CD14-positive monocyte (primary cell): ENCODE results near the gene RBM25. TPM values are rescaled to one million over a fixed set of nuclear protein-coding genes. Genes with fewer than 3 reads are reported as not detected.

Experiments used
- DNase-seq, 3 donors: peaks; one replicate each; pipeline ENCODE4 v3.0.0-alpha.2; 2011 to 2022
- H2AFZ ChIP-seq: 2 replicates; pipeline ENCODE4 v1.6.0; 2012; ENCODE audit warnings: mild to moderate bottlenecking, low read depth, low read length, inconsistent platforms; ENCODE audit not compliant: insufficient read depth, poor library complexity, severe bottlenecking
- H3K27ac ChIP-seq, 2 donors: 1 replicate in 1 of 2; 2 replicates in 1 of 2; pipeline ENCODE4 v1.5.1; 2012 to 2013; ENCODE audit warnings: low read length in 2 of 2, control low read depth in 1 of 2, inconsistent platforms in 1 of 2, low read depth in 1 of 2, mild to moderate bottlenecking in 1 of 2
- H3K27me3 ChIP-seq, 2 donors: one replicate each; pipeline versions ENCODE4 v1.6.0 to v1.6.1; 2011 to 2013; ENCODE audit warnings: low read length in 2 of 2; ENCODE audit not compliant: control insufficient read depth in 2 of 2, insufficient read depth in 2 of 2
- H3K36me3 ChIP-seq, 2 donors: replicated peaks in 1 of 2; 1 replicate in 1 of 2; 2 replicates in 1 of 2; pipeline versions ENCODE4 v1.5.1 to v1.6.1; 2012 to 2013; ENCODE audit warnings: low read length in 2 of 2, control low read depth in 1 of 2, inconsistent platforms in 1 of 2, mild to moderate bottlenecking in 1 of 2; ENCODE audit not compliant: insufficient read depth in 2 of 2, control insufficient read depth in 1 of 2
- H3K4me1 ChIP-seq, 2 donors: 1 replicate in 1 of 2; 2 replicates in 1 of 2; pipeline versions ENCODE4 v1.5.1 to v1.6.1; 2012 to 2013; ENCODE audit warnings: low read length in 2 of 2, control low read depth in 1 of 2, inconsistent platforms in 1 of 2, mild to moderate bottlenecking in 1 of 2, moderate library complexity in 1 of 2; ENCODE audit not compliant: insufficient read depth in 2 of 2, control insufficient read depth in 1 of 2
- H3K4me2 ChIP-seq: replicated peaks from 2 replicates; pipeline ENCODE3; 2012; ENCODE audit warnings: low read length, moderate library complexity, mild to moderate bottlenecking; ENCODE audit not compliant: poor library complexity, severe bottlenecking; ENCODE audit errors: extremely low read depth
- H3K4me3 ChIP-seq, 3 experiments: fragments of 200-600 bp in 1 of 3; sonication (generic) in 1 of 3; replicated peaks in 1 of 3; 1 replicate in 2 of 3; 2 replicates in 1 of 3; pipeline ENCODE4 v1.5.1; 2011 to 2013; ENCODE audit warnings: low read length in 3 of 3, mild to moderate bottlenecking in 3 of 3, control low read depth in 2 of 3, low read depth in 2 of 3, inconsistent platforms in 1 of 3, moderate library complexity in 1 of 3
- H3K79me2 ChIP-seq: 2 replicates; pipeline ENCODE4 v1.6.0; 2012; ENCODE audit warnings: mild to moderate bottlenecking, control low read depth, inconsistent platforms, low read length, moderate library complexity; ENCODE audit not compliant: insufficient read depth
- H3K9ac ChIP-seq: 2 replicates; pipeline ENCODE4 v1.6.0; 2017; ENCODE audit warnings: low read length, mild to moderate bottlenecking; ENCODE audit not compliant: insufficient read depth, poor library complexity, severe bottlenecking
- H3K9me3 ChIP-seq, 2 donors: replicated peaks in 1 of 2; 1 replicate in 1 of 2; 2 replicates in 1 of 2; pipeline versions ENCODE4 v1.5.1 to v1.6.1; 2012 to 2013; ENCODE audit warnings: low read length in 2 of 2, control low read depth in 1 of 2; ENCODE audit not compliant: control insufficient read depth in 1 of 2, insufficient read depth in 1 of 2
- H4K20me1 ChIP-seq: 2 replicates; pipeline ENCODE4 v1.6.0; 2012; ENCODE audit warnings: mild to moderate bottlenecking, low read length, control low read depth, moderate library complexity; ENCODE audit not compliant: insufficient read depth
- H3K27ac Mint-ChIP-seq, 7 donors: one replicate each; pipeline ENCODE4 v1.8.0; 2020; ENCODE audit warnings: mild to moderate bottlenecking in 7 of 7, mixed read lengths in 7 of 7, moderate library complexity in 6 of 7, inconsistent platforms in 2 of 7
- H3K27me3 Mint-ChIP-seq, 3 donors: one replicate each; pipeline ENCODE4 v1.8.0; 2021 to 2022; ENCODE audit warnings: low read depth in 3 of 3, mild to moderate bottlenecking in 3 of 3, mixed read lengths in 3 of 3, moderate library complexity in 3 of 3, inconsistent platforms in 1 of 3
- H3K36me3 Mint-ChIP-seq, 2 donors: one replicate each; pipeline ENCODE4 v1.8.0; 2020; ENCODE audit warnings: mixed read lengths in 2 of 2, inconsistent platforms in 1 of 2, mild to moderate bottlenecking in 1 of 2
- H3K4me1 Mint-ChIP-seq: one replicate; pipeline ENCODE4 v1.8.0; 2020; ENCODE audit warnings: mild to moderate bottlenecking, mixed read lengths
- H3K4me3 Mint-ChIP-seq, 2 donors: one replicate each; pipeline ENCODE4 v1.8.0; 2020; ENCODE audit warnings: mild to moderate bottlenecking in 2 of 2, mixed read lengths in 2 of 2, moderate library complexity in 1 of 2
- H3K9me3 Mint-ChIP-seq, 7 donors: one replicate each; pipeline ENCODE4 v1.8.0; 2020 to 2022; ENCODE audit warnings: mixed read lengths in 7 of 7, mild to moderate bottlenecking in 6 of 7, moderate library complexity in 6 of 7, inconsistent platforms in 2 of 7
- CTCF ChIP-seq: fragments of 200-600 bp; IDR thresholded peaks from one replicate; pipeline ENCODE4 v1.8.0; 2022; ENCODE audit warnings: antibody characterized with exemption, mild to moderate bottlenecking
- WGBS: methylation state at CpG from one replicate; pipeline ENCODE4 v1.1.5; 2013; ENCODE audit warnings: missing lambda C conversion rate; ENCODE audit not compliant: insufficient coverage; 5-methylcytosine and 5-hydroxymethylcytosine counted together
- intact Hi-C, 2 donors: fragments of 100-400 bp; cut with micrococcal nuclease; formaldehyde crosslinking; loops; one replicate each; pipeline versions ENCODE4 v1.15.0 to v1.15.1; 2023
- polyA plus RNA-seq, 3 donors: library from polyadenylated mRNA; depleted of rRNA in 1 of 3; unstranded in 2 of 3; stranded (reverse) in 1 of 3; fragments of 300-500 nt in 2 of 3; fragments of >200 nt in 1 of 3; fragmentation: Illumina TruSeq in 2 of 3; gene quantifications; 1 replicate in 2 of 3; 2 replicates in 1 of 3; pipeline ENCODE4 v1.2.3, GENCODE V29; 2012 to 2021

RBM25 gene
- polyA plus RNA-seq, 3 donors, result 15.6 to 46.5 (median 25.2) TPM

GRCh38 chr14:73116079-73116665 is 57.8 kb downstream of the RBM25 start:
- peaks cover 22% of the 10 kb centered on the region for H3K79me2 ChIP-seq
- no peaks in the 10 kb centered on the region for H3K9me3 ChIP-seq
- no peak overlapping the region for H3K9ac ChIP-seq
- H3K4me1 Mint-ChIP-seq, result no peaks in the 10 kb centered on the region
- intact Hi-C loops, result no loop called here
- H3K27ac Mint-ChIP-seq, result peak overlapping the region in 4 of 7 donors; percentile 5 to 59 (median 23)
- DNase-seq, result no peak
- H3K9me3 Mint-ChIP-seq, result no peaks in the 10 kb centered on the region
- H3K4me1 ChIP-seq, result no peaks in the 10 kb centered on the region
- peak overlapping the region in 1 of 2 donors; percentile 39 for H3K27ac ChIP-seq
- H3K36me3 Mint-ChIP-seq, result peaks cover 81 to 97% of the 10 kb centered on the region in 2 donors
- TF ChIP-seq CTCF, result no peak
- 100% methylated on average over 4 of the region's 6 CpGs for WGBS
- H2AFZ ChIP-seq, result no peak overlapping the region
- no peaks in the 10 kb centered on the region for H3K27me3 ChIP-seq
- H3K27me3 Mint-ChIP-seq, result no peaks in the 10 kb centered on the region
- H3K4me3 ChIP-seq, result no peak overlapping the region
- H3K4me3 Mint-ChIP-seq, result no peak overlapping the region
- H3K4me2 ChIP-seq, result no peak overlapping the region
- H4K20me1 ChIP-seq, result peaks cover 40% of the 10 kb centered on the region
- H3K36me3 ChIP-seq, result peaks cover 88 to 96% of the 10 kb centered on the region in 2 donors

- no peak for DNase-seq
- Histone ChIP-seq H4K20me1 (peaks cover 12% of the 10 kb centered on the region), H3K36me3 (peaks cover 53 to 66% of the 10 kb centered on the region in 2 donors), H3K4me3 (no peak overlapping the region), H3K4me2 (no peak overlapping the region), H3K9ac (no peak overlapping the region), H3K4me1 (no peaks in the 10 kb centered on the region), H3K27me3 (no peaks in the 10 kb centered on the region), H3K79me2 (no peaks in the 10 kb centered on the region), H3K27ac (peak overlapping the region in 1 of 2 donors; percentile 17), H2AFZ (no peak overlapping the region), H3K9me3 (no peaks in the 10 kb centered on the region)
- no peak for TF ChIP-seq CTCF
- Mint-ChIP-seq H3K36me3 (peaks cover 52 to 61% of the 10 kb centered on the region in 2 donors), H3K27me3 (peaks cover 0 to 3% (median 0%) of the 10 kb centered on the region in 3 donors), H3K27ac (peak overlapping the region in 1 of 7 donors; percentile 26), H3K4me1 (no peaks in the 10 kb centered on the region), H3K4me3 (no peak overlapping the region), H3K9me3 (no peaks in the 10 kb centered on the region)
- 95% methylated on average over 3 of the region's 6 CpGs for WGBS
- intact Hi-C loops, result no loop called here
Observed at GRCh38 chr14:73124180-73124894, 66.0 kb downstream of the RBM25 start.
